H1 (cell line): ENCODE measurements around the gene C14orf132. TPM values are rescaled to one million over a fixed set of nuclear protein-coding genes. Genes with fewer than 3 reads are reported as not detected.

Experiments
- CTCF ChIA-PET: fragments of 300-600 bp; sonication (Branson Sonifier 250); formaldehyde crosslinking; loops from one replicate; lab custom pipeline; 2021; ENCODE audit not compliant: partially characterized antibody; lab: Charles Lee
- POLR2A ChIA-PET: fragments of 300-600 bp; sonication (Branson Sonifier 250); formaldehyde crosslinking; loops from one replicate; lab custom pipeline; 2021; ENCODE audit warnings: inconsistent platforms; ENCODE audit not compliant: partially characterized antibody; lab: Charles Lee
- DNase-seq, 2 experiments: peaks; one replicate each; pipeline versions ENCODE4 v3.0.0 to v3.0.0-alpha.2; 2010 to 2022; ENCODE audit warnings: low spot score in 2 of 2, low read depth in 1 of 2, mixed read lengths in 1 of 2
- FAIRE-seq: peaks from 2 replicates; lab custom pipeline; 2011; peaks lifted over from hg19 to GRCh38; lab: Jason Lieb, UNC
- H2AFZ ChIP-seq: 2 replicates; pipeline ENCODE4 v1.8.1; 2012; ENCODE audit warnings: low read length, inconsistent platforms
- H2AK5ac ChIP-seq: 2 replicates; pipeline ENCODE4 v1.6.1; 2013; ENCODE audit warnings: low read depth, low read length
- H2BK120ac ChIP-seq: replicated peaks from 2 replicates; pipeline ENCODE3; 2013; ENCODE audit warnings: low read depth, low read length, inconsistent platforms
- H2BK12ac ChIP-seq: 2 replicates; pipeline ENCODE4 v1.6.1; 2013; ENCODE audit warnings: low read depth, low read length
- H2BK15ac ChIP-seq: 2 replicates; pipeline ENCODE4 v1.6.1; 2013; ENCODE audit warnings: low read length
- H2BK20ac ChIP-seq: 2 replicates; pipeline ENCODE4 v1.6.1; 2013; ENCODE audit warnings: low read length
- H2BK5ac ChIP-seq: 2 replicates; pipeline ENCODE4 v1.6.1; 2013; ENCODE audit warnings: low read depth, low read length
- H3K14ac ChIP-seq: 2 replicates; pipeline ENCODE4 v1.6.1; 2013; ENCODE audit warnings: inconsistent platforms; ENCODE audit not compliant: insufficient read length
- H3K18ac ChIP-seq: 2 replicates; pipeline ENCODE4 v1.6.1; 2013; ENCODE audit warnings: low read length; ENCODE audit errors: extremely low read depth
- H3K23ac ChIP-seq: 2 replicates; pipeline ENCODE4 v1.6.1; 2013; ENCODE audit warnings: inconsistent platforms; ENCODE audit not compliant: insufficient read length
- H3K23me2 ChIP-seq: 2 replicates; pipeline ENCODE4 v1.6.1; 2013; ENCODE audit warnings: low read depth, low read length
- H3K27ac ChIP-seq: 2 replicates; pipeline ENCODE4 v1.6.1; 2011; ENCODE audit warnings: low read depth, low read length, inconsistent platforms
- H3K27me3 ChIP-seq, 4 experiments: replicated peaks in 1 of 4; 1 replicate in 1 of 4; 2 replicates in 3 of 4; pipeline versions ENCODE4 v1.6.1 to v1.8.1; 2011 to 2013; ENCODE audit warnings: low read length in 3 of 4, mild to moderate bottlenecking in 3 of 4, inconsistent platforms in 2 of 4, mixed read lengths in 2 of 4, moderate library complexity in 1 of 4; ENCODE audit not compliant: control insufficient read depth in 3 of 4, insufficient read depth in 3 of 4; ENCODE audit errors: extremely low read depth in 1 of 4
- H3K36me3 ChIP-seq, 4 experiments: 2 replicates each; pipeline versions ENCODE4 v1.6.1 to v1.8.1; 2011 to 2013; ENCODE audit warnings: mild to moderate bottlenecking in 4 of 4, low read length in 3 of 4, moderate library complexity in 2 of 4, control low read depth in 1 of 4, inconsistent platforms in 1 of 4; ENCODE audit not compliant: insufficient read depth in 4 of 4, control insufficient read depth in 2 of 4
- H3K4ac ChIP-seq: replicated peaks from 2 replicates; pipeline ENCODE3; 2013; ENCODE audit warnings: low read length, low read depth, mixed read lengths, inconsistent platforms; ENCODE audit not compliant: insufficient read length
- H3K4me1 ChIP-seq, 4 experiments: replicated peaks in 1 of 4; 1 replicate in 1 of 4; 2 replicates in 3 of 4; pipeline versions ENCODE4 v1.6.1 to v1.8.1; 2011 to 2013; ENCODE audit warnings: low read length in 3 of 4, inconsistent platforms in 2 of 4, mixed read lengths in 1 of 4; ENCODE audit not compliant: insufficient read depth in 4 of 4, control insufficient read depth in 3 of 4
- H3K4me2 ChIP-seq, 2 experiments: 2 replicates each; pipeline versions ENCODE4 v1.6.1 to v1.8.1; 2011 to 2013; ENCODE audit warnings: low read depth in 2 of 2, low read length in 2 of 2, control low read depth in 1 of 2, inconsistent platforms in 1 of 2, mild to moderate bottlenecking in 1 of 2; ENCODE audit not compliant: insufficient read depth in 1 of 2
- H3K4me3 ChIP-seq, 4 experiments: fragments of 200-600, 300-600 bp in 1 of 4; sonication (generic), shearing (Covaris generic), sonication (Bioruptor Twin) in 1 of 4; 2 replicates each; pipeline versions ENCODE4 v1.5.1 to v1.8.1; 2011 to 2016; ENCODE audit warnings: low read length in 4 of 4, low read depth in 3 of 4, control low read depth in 2 of 4, inconsistent platforms in 2 of 4, mild to moderate bottlenecking in 2 of 4, mixed read lengths in 1 of 4, moderate library complexity in 1 of 4; ENCODE audit not compliant: insufficient read depth in 2 of 4; ENCODE audit errors: extremely low read depth in 1 of 4
- H3K56ac ChIP-seq: replicated peaks from 2 replicates; pipeline ENCODE3; 2013; ENCODE audit warnings: low read depth, mild to moderate bottlenecking, mixed read lengths, low read length, inconsistent platforms; ENCODE audit not compliant: insufficient read length
- H3K79me1 ChIP-seq: 2 replicates; pipeline ENCODE4 v1.6.1; 2013; ENCODE audit warnings: low read depth, low read length, control low read depth
- H3K79me2 ChIP-seq, 2 experiments: 2 replicates each; pipeline versions ENCODE4 v1.6.1 to v1.8.1; 2012 to 2013; ENCODE audit warnings: low read length in 2 of 2, mild to moderate bottlenecking in 2 of 2, inconsistent platforms in 1 of 2; ENCODE audit not compliant: insufficient read depth in 2 of 2, control insufficient read depth in 1 of 2
- H3K9ac ChIP-seq, 4 experiments: replicated peaks in 1 of 4; 1 replicate in 1 of 4; 2 replicates in 3 of 4; pipeline versions ENCODE4 v1.6.1 to v1.8.1; 2011 to 2013; ENCODE audit warnings: low read depth in 3 of 4, low read length in 3 of 4, control low read depth in 2 of 4, mild to moderate bottlenecking in 2 of 4, moderate library complexity in 2 of 4, inconsistent platforms in 1 of 4; ENCODE audit errors: extremely low read depth in 1 of 4
- H3K9me3 ChIP-seq, 2 experiments: 2 replicates each; pipeline versions ENCODE4 v1.6.1 to v1.8.1; 2012 to 2013; ENCODE audit warnings: mild to moderate bottlenecking in 2 of 2, moderate library complexity in 2 of 2, control low read depth in 1 of 2, inconsistent platforms in 1 of 2, low read depth in 1 of 2, low read length in 1 of 2, mixed read lengths in 1 of 2; ENCODE audit not compliant: insufficient read depth in 2 of 2
- H4K20me1 ChIP-seq, 2 experiments: replicated peaks in 1 of 2; 2 replicates each; pipeline versions ENCODE3 to v1.8.1; 2011 to 2013; ENCODE audit warnings: inconsistent platforms in 2 of 2, low read length in 2 of 2, mild to moderate bottlenecking in 1 of 2; ENCODE audit not compliant: insufficient read depth in 2 of 2, control insufficient read depth in 1 of 2
- H4K5ac ChIP-seq: 2 replicates; pipeline ENCODE4 v1.6.1; 2013; ENCODE audit warnings: low read length, low read depth, mixed read lengths, inconsistent platforms; ENCODE audit not compliant: insufficient read length
- H4K8ac ChIP-seq: 2 replicates; pipeline ENCODE4 v1.8.0; 2013; ENCODE audit warnings: mild to moderate bottlenecking, moderate library complexity, low read length, inconsistent platforms; ENCODE audit not compliant: insufficient read depth; ENCODE audit errors: extremely low read depth
- H4K91ac ChIP-seq: replicated peaks from 2 replicates; pipeline ENCODE3; 2013; ENCODE audit warnings: low read length, mixed read lengths, inconsistent platforms; ENCODE audit not compliant: insufficient read length
- FOSL1 ChIP-seq: IDR thresholded peaks from 2 replicates; pipeline ENCODE4 v1.6.1; 2011; ENCODE audit warnings: mild to moderate bottlenecking, low read depth, low read length, moderate library complexity; ENCODE audit not compliant: insufficient read depth
- SIN3A ChIP-seq, 2 experiments: IDR thresholded peaks in 1 of 2; conservative IDR thresholded peaks in 1 of 2; 2 replicates each; pipeline ENCODE4 v1.6.1; 2011 to 2012; ENCODE audit warnings: low read length in 2 of 2, improper control_type of control experiment in 1 of 2, low read depth in 1 of 2, mild to moderate bottlenecking in 1 of 2
- WGBS, 2 experiments: shearing (Covaris generic) in 1 of 2; methylation state at CpG; one replicate each; pipeline versions ENCODE4 v1.1.6 to v1.1.7; 2013 to 2015; ENCODE audit warnings: low lambda C conversion rate in 2 of 2, mixed read lengths in 2 of 2, inconsistent platforms in 1 of 2, low coverage in 1 of 2, missing lambda C conversion rate in 1 of 2; ENCODE audit not compliant: insufficient replicate concordance in 2 of 2, insufficient coverage in 1 of 2, insufficient read length in 1 of 2; ENCODE audit errors: extremely low coverage in 1 of 2, missing lambda C conversion rate in 1 of 2; 5-methylcytosine and 5-hydroxymethylcytosine counted together
- polyA plus RNA-seq, 7 experiments: library from polyadenylated mRNA; depleted of rRNA in 3 of 7; stranded (reverse) in 5 of 7; unstranded in 2 of 7; fragments of >200 nt in 5 of 7; fragments of 200-250 nt in 2 of 7; gene quantifications; 1 replicate in 5 of 7; 2 replicates in 1 of 7; 4 replicates in 1 of 7; pipeline versions ENCODE4 v1.2.1 to v1.2.3, GENCODE V29; 2011 to 2013; ENCODE audit warnings: missing spikeins in 2 of 7, mixed read lengths in 2 of 7
- total RNA-seq: library from RNA; stranded (reverse); fragmentation: NEBNext Ultra II Directional; extraction: Animal tissue kit (Norgen Biotek cat#: 25700); gene quantifications from 2 replicates; pipeline ENCODE4 v1.2.1, GENCODE V29; 2021

C14orf132 gene
- total and polyA plus RNA-seq, 2 of the 8 experiments (the other 6 are each of a cell fraction or from before 2014, with no cell fraction given), result 11.7 to 32.5 TPM

DNA sequence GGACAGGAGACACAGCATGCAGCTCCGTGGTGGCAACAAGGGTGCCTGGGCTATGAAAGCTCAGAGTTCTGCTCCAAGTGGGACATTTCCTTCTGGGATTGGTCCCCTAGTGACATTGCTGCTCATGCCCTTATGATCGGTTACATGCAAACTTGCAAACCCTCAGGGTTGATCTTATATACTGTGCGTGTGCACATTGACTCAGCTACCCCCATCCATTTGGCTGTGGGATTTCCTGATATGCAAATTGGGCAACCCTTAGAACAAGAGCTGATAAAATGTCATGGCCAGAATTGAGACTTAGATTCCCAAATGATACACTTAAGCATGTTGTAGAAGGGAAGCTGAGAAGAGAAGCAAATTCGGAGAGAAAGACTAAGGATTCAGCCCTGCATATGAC, 92.7 kb downstream of the C14orf132 start:
- Histone ChIP-seq H3K27ac (no peak overlapping the region), H2AK5ac (no peak overlapping the region), H2BK20ac (no peak overlapping the region), H3K9me3 (no peaks in the 10 kb centered on the region), H3K4me1 (no peaks in the 10 kb centered on the region), H3K4me3 (no peak overlapping the region), H3K4me2 (no peak overlapping the region), H2AFZ (no peak overlapping the region), H3K79me2 (no peaks in the 10 kb centered on the region), H2BK120ac (no peak overlapping the region), H3K4ac (no peak overlapping the region), H2BK15ac (no peak overlapping the region), H3K56ac (no peak overlapping the region), H3K79me1 (no peaks in the 10 kb centered on the region), H4K91ac (no peak overlapping the region), H4K8ac (no peak overlapping the region), H4K20me1 (no peaks in the 10 kb centered on the region), H3K9ac (no peak overlapping the region), H3K36me3 (no peaks in the 10 kb centered on the region), H3K27me3 (peaks cover 0 to 13% (median 6%) of the 10 kb centered on the region in 4 experiments; a peak in 4 of 7 replicates), H3K23me2 (no peaks in the 10 kb centered on the region), H4K5ac (no peak overlapping the region), H3K23ac (no peak overlapping the region), H3K18ac (no peak overlapping the region), H3K14ac (no peak overlapping the region), H2BK12ac (no peak overlapping the region), H2BK5ac (no peak overlapping the region)
- CTCF ChIA-PET, result interaction anchor here (1.0 to 3.0 kb wide), 7 partner anchors 15 to 435 kb away, joined by 3 to 10 read pairs (median 3); no protein-coding TSS in a partner anchor
- FAIRE-seq (no peak), DNase-seq (no peak)
- no peak for TF ChIP-seq FOSL1
- TF ChIP-seq SIN3A (conservative IDR thresholded peaks at IDR 0.05 in 1 of 2, IDR thresholded peaks at IDR 0.05 in 1 of 2; ENCODE audit: low read depth in 1 of 2, low read length in 2 of 2), result no peak
- 82% methylated on average over 4 of the region's 4 CpGs; no CpG with 5 or more reads in 1 of the 2 experiments for WGBS, 2 experiments
- POLR2A ChIA-PET, result no interaction called here
